B cell (primary cell): ENCODE measurements around the gene ADPRH.

Experiments
- EZH2 ChIP-seq: IDR thresholded peaks from 2 replicates; pipeline ENCODE4 v1.6.1; 2012; ENCODE audit warnings: borderline replicate concordance, low read depth, mild to moderate bottlenecking, moderate library complexity, low read length; ENCODE audit not compliant: insufficient read depth, poor library complexity, severe bottlenecking
- TF ChIP-seq, protein P1 (sequence below): fragments of 200-600 bp; IDR thresholded peaks from one replicate; pipeline ENCODE4 v1.8.0; 2022; ENCODE audit warnings: antibody characterized with exemption, mild to moderate bottlenecking

DNA sequence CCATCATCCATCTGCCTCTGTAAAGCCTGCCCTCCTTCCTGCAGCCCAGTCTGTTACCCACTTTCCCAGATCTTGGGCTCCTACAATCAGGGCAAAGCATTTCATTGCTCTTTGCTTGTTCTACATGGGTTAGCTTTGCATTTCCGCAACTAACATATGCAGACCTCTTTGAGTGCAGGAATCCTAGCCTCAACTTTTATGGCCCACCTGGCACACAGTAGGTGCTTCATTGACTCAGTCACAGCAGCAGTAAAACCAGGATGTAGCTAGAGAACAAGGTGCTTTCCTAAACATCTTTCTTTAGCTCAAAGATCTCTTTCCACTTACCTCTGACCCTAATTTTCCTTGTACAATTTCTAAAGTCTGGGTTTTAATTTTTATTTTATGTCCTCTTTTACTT lies 23.4 kb upstream of the ADPRH start:
- TF ChIP-seq, protein P1, sequence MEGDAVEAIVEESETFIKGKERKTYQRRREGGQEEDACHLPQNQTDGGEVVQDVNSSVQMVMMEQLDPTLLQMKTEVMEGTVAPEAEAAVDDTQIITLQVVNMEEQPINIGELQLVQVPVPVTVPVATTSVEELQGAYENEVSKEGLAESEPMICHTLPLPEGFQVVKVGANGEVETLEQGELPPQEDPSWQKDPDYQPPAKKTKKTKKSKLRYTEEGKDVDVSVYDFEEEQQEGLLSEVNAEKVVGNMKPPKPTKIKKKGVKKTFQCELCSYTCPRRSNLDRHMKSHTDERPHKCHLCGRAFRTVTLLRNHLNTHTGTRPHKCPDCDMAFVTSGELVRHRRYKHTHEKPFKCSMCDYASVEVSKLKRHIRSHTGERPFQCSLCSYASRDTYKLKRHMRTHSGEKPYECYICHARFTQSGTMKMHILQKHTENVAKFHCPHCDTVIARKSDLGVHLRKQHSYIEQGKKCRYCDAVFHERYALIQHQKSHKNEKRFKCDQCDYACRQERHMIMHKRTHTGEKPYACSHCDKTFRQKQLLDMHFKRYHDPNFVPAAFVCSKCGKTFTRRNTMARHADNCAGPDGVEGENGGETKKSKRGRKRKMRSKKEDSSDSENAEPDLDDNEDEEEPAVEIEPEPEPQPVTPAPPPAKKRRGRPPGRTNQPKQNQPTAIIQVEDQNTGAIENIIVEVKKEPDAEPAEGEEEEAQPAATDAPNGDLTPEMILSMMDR = no peak
- TF ChIP-seq EZH2 = no peak
